Measurements from ENCODE around the gene SH3BGRL2.
"Not testable (repeated sequence)": the region's sequence is repeated elsewhere in the genome, so short reads cannot be mapped to it uniquely, and the experiment has no call there.

Gene SH3BGRL2

DNA sequence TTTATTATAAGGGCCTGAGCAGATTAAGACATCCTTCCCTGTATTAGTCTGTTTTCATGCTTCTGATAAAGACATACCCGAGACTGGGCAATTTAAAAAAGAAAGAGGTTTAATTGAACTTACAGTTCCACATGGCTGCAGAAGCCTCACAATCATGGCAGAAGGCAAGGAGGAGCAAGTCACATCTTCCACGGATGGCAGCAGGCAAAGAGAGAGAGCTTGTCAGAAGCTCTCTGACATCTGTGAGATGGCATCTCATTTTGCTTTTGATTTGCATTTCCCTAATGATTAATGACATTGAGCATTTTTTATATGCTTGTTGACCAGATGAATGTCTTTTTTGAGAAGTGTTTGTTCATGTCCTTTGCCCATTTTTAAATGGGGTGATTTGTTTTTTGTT is 114.2 kb downstream of the SH3BGRL2 start:
- DNase-seq (ENCODE audit: low read depth, low spot score) = not testable (repeated sequence)

DNA sequence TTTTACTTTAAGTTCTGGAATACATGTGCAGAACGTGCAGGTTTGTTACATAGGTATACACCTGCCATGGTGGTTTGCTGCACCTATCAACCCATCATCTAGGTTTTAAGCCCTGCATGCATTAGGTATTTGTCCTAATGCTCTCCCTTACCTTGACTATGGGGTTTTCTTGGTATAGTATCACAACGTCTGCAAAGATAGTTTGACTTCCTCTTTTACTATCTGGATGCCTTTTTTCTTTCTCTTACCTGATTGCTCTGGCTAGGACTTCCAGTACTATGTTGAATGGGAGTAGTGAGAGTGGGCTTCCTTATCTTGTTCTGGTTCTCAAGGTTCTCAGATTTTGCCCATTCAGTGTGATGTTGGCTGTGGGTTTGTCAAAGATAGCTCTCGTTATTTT is 115.2 kb downstream of the SH3BGRL2 start:
- DNase-seq (ENCODE audit: low read depth, low spot score) = not testable (repeated sequence)

DNA sequence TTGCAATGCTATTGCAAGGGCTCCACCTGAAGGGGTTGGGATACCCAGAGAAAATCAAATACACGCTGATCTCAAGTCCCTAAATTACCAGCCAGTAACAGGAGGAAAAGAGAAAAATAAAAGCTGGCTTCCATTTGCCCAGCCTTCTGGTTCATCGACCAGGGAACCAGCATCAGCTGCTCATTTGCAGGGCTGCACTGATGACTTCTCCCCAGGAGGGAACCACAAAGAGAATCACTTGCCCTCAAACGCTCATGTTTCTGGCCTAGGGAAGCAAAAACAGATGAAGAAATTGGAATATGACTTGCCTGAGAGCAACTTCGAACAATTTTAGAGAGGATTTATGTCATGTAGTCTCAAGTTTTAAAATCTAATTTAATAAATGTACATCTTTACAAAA is 119.7 kb downstream of the SH3BGRL2 start:
- DNase-seq (ENCODE audit: low read depth, low spot score) = no peak
